Fibroblast of the aortic adventitia (primary cell): ENCODE data around the gene TENT5C. TPM values are rescaled to one million over a fixed set of nuclear protein-coding genes. Genes with fewer than 3 reads are reported as not detected.
A peak's percentile ranks its signal among the peaks of the same experiment; 100 is the strongest.

Source experiments
- DNase-seq: peaks from one replicate; pipeline ENCODE4 v3.0.0-alpha.2; 2010; ENCODE audit warnings: low read depth
- H3K4me3 ChIP-seq: 2 replicates; pipeline ENCODE4 v1.5.1; 2011; ENCODE audit warnings: low read depth, mild to moderate bottlenecking, control low read depth, low read length, moderate library complexity
- CTCF ChIP-seq: IDR thresholded peaks from 2 replicates; pipeline ENCODE4 v1.5.1; 2011; ENCODE audit warnings: mild to moderate bottlenecking, low read length, control low read depth, inconsistent platforms; ENCODE audit not compliant: insufficient read depth
- total RNA-seq: library from RNA; depleted of rRNA; stranded (reverse); fragments of >200 nt; gene quantifications from 2 replicates; pipeline ENCODE4 v1.2.3, GENCODE V29; 2012; ENCODE audit warnings: low replicate concordance

TENT5C gene
- total RNA-seq, 1 donor = 0.45 TPM

- H3K4me3 ChIP-seq = no peak overlapping the region
- DNase-seq = peak; percentile 82
- TF ChIP-seq CTCF = no peak
These were observed 40.4 kb downstream of the TENT5C start for GRCh38 chr1:117646007-117646811.

- DNase-seq = no peak
- H3K4me3 ChIP-seq = no peak overlapping the region
- no peak for TF ChIP-seq CTCF
These were observed 41.1 kb downstream of the TENT5C start for GRCh38 chr1:117646956-117647355.

GRCh38 chr1:117648015-117648414 is 42.2 kb downstream of the TENT5C start:
- no peak for TF ChIP-seq CTCF
- no peak overlapping the region for H3K4me3 ChIP-seq
- DNase-seq = no peak

GRCh38 chr1:117650840-117651568 is 45.2 kb downstream of the TENT5C start:
- DNase-seq = no peak
- H3K4me3 ChIP-seq = no peak overlapping the region
- no peak for TF ChIP-seq CTCF

- TF ChIP-seq CTCF = no peak
- no peak for DNase-seq
- H3K4me3 ChIP-seq = no peak overlapping the region
These were observed 45.8 kb downstream of the TENT5C start for GRCh38 chr1:117651616-117652015.

- no peak overlapping the region for H3K4me3 ChIP-seq
- TF ChIP-seq CTCF = no peak
- no peak for DNase-seq
These were observed 46.6 kb downstream of the TENT5C start for GRCh38 chr1:117652421-117652820.
